ENCODE data around the gene ACADS. TPM values are rescaled to one million over a fixed set of nuclear protein-coding genes. Genes with fewer than 3 reads are reported as not detected.

The ACADS gene, protein sequence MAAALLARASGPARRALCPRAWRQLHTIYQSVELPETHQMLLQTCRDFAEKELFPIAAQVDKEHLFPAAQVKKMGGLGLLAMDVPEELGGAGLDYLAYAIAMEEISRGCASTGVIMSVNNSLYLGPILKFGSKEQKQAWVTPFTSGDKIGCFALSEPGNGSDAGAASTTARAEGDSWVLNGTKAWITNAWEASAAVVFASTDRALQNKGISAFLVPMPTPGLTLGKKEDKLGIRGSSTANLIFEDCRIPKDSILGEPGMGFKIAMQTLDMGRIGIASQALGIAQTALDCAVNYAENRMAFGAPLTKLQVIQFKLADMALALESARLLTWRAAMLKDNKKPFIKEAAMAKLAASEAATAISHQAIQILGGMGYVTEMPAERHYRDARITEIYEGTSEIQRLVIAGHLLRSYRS
- 6.8 to 7.2 TPM (median 7.0 TPM) in 3 replicates for total RNA-seq
- long read RNA-seq, transcript ACADS-201 (10 exons, 1,950 nt): major isoform, 25 of 35 reads
- long read RNA-seq, partial matches to known transcripts: 0 of 35 reads
- long read RNA-seq, other reads (novel, unspliced or antisense): 10 of 35 reads

DNA sequence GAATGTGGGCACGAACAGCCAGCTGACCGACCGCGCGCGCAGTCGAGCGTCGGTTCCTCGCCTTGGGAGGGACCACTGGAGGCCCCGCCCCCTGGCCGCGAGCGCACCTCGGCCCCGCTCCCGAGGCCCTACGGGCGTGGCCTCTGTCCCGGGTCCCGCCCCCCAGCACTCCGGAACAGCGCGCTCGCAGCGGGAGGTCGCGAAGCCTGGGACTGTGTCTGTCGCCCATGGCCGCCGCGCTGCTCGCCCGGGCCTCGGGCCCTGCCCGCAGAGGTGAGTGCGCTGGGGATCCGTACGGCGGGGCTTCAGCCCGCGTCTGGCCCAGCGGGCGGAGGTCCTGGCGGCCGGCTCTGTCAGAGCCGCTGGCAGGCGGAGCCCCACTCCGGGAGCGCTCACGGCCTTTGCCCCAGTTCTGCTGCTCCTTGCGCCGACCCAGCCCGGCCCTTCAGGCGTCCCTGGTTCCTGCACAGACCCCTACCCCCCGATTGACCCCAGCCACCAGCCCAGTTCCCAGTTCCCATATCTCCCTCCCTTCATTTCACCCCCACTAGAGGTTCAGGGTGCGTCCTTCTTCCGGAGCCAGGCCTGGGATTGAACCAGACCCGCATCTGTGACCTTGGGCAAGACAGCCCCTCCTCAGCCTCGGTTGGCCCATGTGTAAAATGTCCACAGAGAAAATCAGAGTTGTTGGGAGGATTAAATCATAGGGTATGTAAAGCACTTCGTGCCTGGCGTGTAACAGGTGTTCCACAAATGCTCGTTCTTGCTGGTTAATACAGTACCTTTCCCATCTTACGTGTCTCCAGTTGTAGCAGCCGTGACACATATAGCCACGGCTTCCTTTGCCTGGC is at the start of gene ACADS:
Gene ACADS (plus strand): TSS at position 168 of the 851 bp plus-strand sequence. CDS start 60 bp downstream, at position 228.
- Mint-ChIP-seq H3K4me3 (ENCODE audit: unreplicated experiment) (peak within 1 kb of the TSS; percentile 80), H3K27me3 (ENCODE audit: low read depth) (no peaks in the 10 kb centered on the region), H3K9me3 (ENCODE audit: low read depth) (no peaks in the 10 kb centered on the region), H3K27ac (ENCODE audit: unreplicated experiment) (peak within 1 kb of the TSS; percentile 74), H3K4me1 (ENCODE audit: low read depth) (peaks cover 20% of the 10 kb centered on the region), H3K36me3 (ENCODE audit: low read depth) (peaks cover 14% of the 10 kb centered on the region)
- DNase-seq (ENCODE audit: low spot score): no peak
- TF ChIP-seq, protein P1, sequence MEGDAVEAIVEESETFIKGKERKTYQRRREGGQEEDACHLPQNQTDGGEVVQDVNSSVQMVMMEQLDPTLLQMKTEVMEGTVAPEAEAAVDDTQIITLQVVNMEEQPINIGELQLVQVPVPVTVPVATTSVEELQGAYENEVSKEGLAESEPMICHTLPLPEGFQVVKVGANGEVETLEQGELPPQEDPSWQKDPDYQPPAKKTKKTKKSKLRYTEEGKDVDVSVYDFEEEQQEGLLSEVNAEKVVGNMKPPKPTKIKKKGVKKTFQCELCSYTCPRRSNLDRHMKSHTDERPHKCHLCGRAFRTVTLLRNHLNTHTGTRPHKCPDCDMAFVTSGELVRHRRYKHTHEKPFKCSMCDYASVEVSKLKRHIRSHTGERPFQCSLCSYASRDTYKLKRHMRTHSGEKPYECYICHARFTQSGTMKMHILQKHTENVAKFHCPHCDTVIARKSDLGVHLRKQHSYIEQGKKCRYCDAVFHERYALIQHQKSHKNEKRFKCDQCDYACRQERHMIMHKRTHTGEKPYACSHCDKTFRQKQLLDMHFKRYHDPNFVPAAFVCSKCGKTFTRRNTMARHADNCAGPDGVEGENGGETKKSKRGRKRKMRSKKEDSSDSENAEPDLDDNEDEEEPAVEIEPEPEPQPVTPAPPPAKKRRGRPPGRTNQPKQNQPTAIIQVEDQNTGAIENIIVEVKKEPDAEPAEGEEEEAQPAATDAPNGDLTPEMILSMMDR (IDR thresholded peaks at IDR 0.05): peak; percentile 21

DNA sequence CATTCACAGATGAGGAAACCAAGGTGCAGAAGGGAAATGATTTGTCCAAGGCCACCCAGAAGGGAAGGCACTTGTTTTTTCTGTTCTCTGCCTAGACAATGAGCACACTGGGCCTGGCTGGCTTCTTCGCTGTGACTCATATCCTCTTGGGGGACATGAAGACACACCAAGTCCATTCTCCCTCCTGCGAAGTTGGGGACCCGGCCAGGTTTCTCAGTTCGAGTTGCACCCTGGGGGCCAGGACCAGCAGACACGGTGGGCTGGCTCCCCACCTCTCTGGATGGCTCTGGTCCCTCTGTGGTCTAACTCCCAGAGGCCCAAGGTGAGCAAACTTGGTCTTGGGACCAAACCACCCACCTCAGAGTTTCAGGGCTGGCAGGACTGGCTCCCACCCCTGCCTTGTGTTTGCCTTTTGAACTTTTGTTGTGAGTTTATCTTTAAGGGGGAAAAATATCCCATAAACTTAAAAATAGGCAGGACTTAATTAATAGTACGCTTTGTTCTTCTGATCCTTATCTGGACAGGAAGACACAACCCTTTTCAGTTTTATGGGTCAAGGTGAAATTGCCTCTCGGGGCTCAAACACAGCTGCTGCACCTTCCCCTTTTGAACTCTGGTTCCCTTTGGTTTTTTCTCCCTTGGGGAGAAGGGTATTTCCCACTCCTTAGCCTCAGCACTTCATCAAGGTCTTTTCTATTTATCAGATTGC is 47.7 kb upstream of the ACADS start:
- peak; percentile 59 for DNase-seq (ENCODE audit: low spot score)
- Mint-ChIP-seq H3K27me3 (ENCODE audit: low read depth) (peaks cover 3% of the 10 kb centered on the region), H3K4me1 (ENCODE audit: low read depth) (no peaks in the 10 kb centered on the region), H3K36me3 (ENCODE audit: low read depth) (no peaks in the 10 kb centered on the region), H3K27ac (ENCODE audit: unreplicated experiment) (no peak overlapping the region), H3K4me3 (ENCODE audit: unreplicated experiment) (no peak overlapping the region), H3K9me3 (ENCODE audit: low read depth) (no peaks in the 10 kb centered on the region)
- TF ChIP-seq, protein P1 (IDR thresholded peaks at IDR 0.05): no peak

DNA sequence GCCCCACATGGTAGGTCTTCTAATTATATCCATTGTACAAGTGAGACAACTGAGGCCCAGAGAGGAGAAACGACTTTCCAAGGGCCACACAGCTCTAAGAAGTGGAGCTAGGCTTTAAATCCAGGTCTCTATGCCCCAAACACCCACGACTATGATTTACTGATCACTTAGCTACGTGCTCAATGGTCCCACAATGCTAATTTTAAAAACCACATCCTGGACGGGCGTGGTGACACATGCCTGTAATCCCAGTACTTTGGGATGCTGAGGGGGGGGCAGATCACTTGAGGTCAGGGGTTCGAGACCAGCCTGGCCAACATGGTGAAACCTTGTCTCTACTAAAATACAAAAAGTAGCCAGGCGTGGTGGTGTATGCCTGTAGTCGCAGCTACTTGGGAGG is 47.1 kb upstream of the ACADS start:
- H3K4me1 Mint-ChIP-seq (ENCODE audit: low read depth): no peaks in the 10 kb centered on the region
- no peaks in the 10 kb centered on the region for H3K36me3 Mint-ChIP-seq (ENCODE audit: low read depth)
- H3K4me3 Mint-ChIP-seq (ENCODE audit: unreplicated experiment): no peak overlapping the region
- peak; percentile 24 for DNase-seq (ENCODE audit: low spot score)
- H3K27me3 Mint-ChIP-seq (ENCODE audit: low read depth): peaks cover 3% of the 10 kb centered on the region
- no peak overlapping the region for H3K27ac Mint-ChIP-seq (ENCODE audit: unreplicated experiment)
- TF ChIP-seq, protein P1 (IDR thresholded peaks at IDR 0.05): no peak
- H3K9me3 Mint-ChIP-seq (ENCODE audit: low read depth): no peaks in the 10 kb centered on the region

DNA sequence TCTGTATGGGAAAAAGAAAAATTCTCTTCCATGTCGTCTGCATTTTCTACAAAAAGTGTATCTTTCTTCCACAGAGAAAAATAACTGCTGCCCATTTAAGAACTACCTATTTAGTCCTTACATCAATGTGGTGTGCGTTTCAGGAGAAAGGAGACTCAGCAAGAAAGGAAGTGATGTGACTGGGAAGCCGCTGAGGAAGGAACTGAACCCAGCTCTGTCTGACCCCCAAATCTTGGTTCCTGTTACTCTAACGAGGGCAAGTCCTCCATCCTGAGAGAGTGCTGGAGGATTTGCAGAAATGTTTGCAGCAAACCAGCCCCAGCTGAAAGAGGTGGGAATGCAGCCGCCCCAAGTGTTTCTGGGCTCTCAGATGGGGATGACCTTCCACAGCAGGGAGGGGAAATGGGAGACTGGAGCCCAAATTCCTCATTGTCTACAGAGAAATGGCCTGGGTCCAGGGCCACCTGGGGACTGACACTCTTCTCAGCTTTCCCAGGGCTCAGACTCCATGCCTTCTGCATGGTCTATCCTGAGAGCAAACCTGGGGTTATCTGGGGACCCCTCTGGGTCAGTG is 45.4 kb upstream of the ACADS start:
- Mint-ChIP-seq H3K27me3 (ENCODE audit: low read depth) (no peaks in the 10 kb centered on the region), H3K4me3 (ENCODE audit: unreplicated experiment) (no peak overlapping the region), H3K4me1 (ENCODE audit: low read depth) (no peaks in the 10 kb centered on the region), H3K36me3 (ENCODE audit: low read depth) (no peaks in the 10 kb centered on the region), H3K27ac (ENCODE audit: unreplicated experiment) (no peak overlapping the region), H3K9me3 (ENCODE audit: low read depth) (no peaks in the 10 kb centered on the region)
- TF ChIP-seq, protein P1 (IDR thresholded peaks at IDR 0.05): no peak
- peak; percentile 24 for DNase-seq (ENCODE audit: low spot score)
